Adrenal gland (tissue), 12 donors: ENCODE results near the gene SMC1B. TPM values are rescaled to one million over a fixed set of nuclear protein-coding genes. Genes with fewer than 3 reads are reported as not detected.

Experiments used
- DNase-seq, 7 donors: peaks; one replicate each; pipeline ENCODE4 v3.0.0-alpha.2; 2019 to 2020
- H3K27ac ChIP-seq, 5 donors: fragments of 200-600 bp; sonication (generic) in 4 of 5; 1 replicate in 3 of 5; 2 replicates in 2 of 5; pipeline versions ENCODE4 v1.5.1 to v1.8.0; 2016 to 2020; ENCODE audit warnings: mild to moderate bottlenecking in 1 of 5
- H3K27me3 ChIP-seq: fragments of 200-600 bp; 2 replicates; pipeline ENCODE4 v1.8.0; 2021
- H3K36me3 ChIP-seq, 2 donors: fragments of 200-600 bp; replicated peaks in 1 of 2; 1 replicate in 1 of 2; 2 replicates in 1 of 2; pipeline versions ENCODE4 v1.5.1 to v1.8.0; 2018 to 2022
- H3K4me1 ChIP-seq, 2 donors: fragments of 200-600 bp; replicated peaks in 1 of 2; 1 replicate in 1 of 2; 2 replicates in 1 of 2; pipeline versions ENCODE4 v1.5.1 to v1.8.0; 2018 to 2021
- H3K4me3 ChIP-seq, 4 donors: fragments of 200-600 bp; sonication (generic) in 3 of 4; one replicate each; pipeline ENCODE4 v1.5.1; 2016 to 2018
- H3K9me3 ChIP-seq, 3 donors: fragments of 200-600 bp; sonication (generic) in 1 of 3; replicated peaks in 1 of 3; 1 replicate in 2 of 3; 2 replicates in 1 of 3; pipeline versions ENCODE4 v1.5.1 to v1.8.0; 2016 to 2021
- POLR2A ChIP-seq, 2 donors: fragments of 450-650 bp; IDR thresholded peaks; one replicate each; pipeline ENCODE4 v1.6.1; 2017; ENCODE audit warnings: antibody characterized with exemption in 2 of 2, mild to moderate bottlenecking in 2 of 2, moderate library complexity in 1 of 2
- WGBS, 4 donors: extraction: QIAGEN DNeasy Blood & Tissue Kit in 2 of 4; methylation state at CpG; one replicate each; pipeline versions ENCODE4 v1.1.5 to v1.1.7; 2013 to 2017; 5-methylcytosine and 5-hydroxymethylcytosine counted together
- intact Hi-C, 2 donors: fragments of 100-400 bp; cut with DNase I; formaldehyde crosslinking; loops; one replicate each; pipeline versions ENCODE4 v1.14.1 to v1.15.0; 2022 to 2023
- polyA plus RNA-seq, 3 donors: library from polyadenylated mRNA; stranded (reverse); fragments of 200-250 nt in 2 of 3; fragments of 350-450 nt in 1 of 3; fragmentation: Illumina TruSeq in 1 of 3; extraction: RNeasy Lipid Tissue Mini Kit (QIAGEN cat#74804) in 1 of 3; gene quantifications; one replicate each; pipeline ENCODE4 v1.2.3, GENCODE V29; 2013 to 2014
- total RNA-seq, 9 donors: library from RNA; depleted of rRNA in 4 of 9; stranded (reverse); fragments of >200 nt in 4 of 9; fragments of 120-200 nt in 1 of 9; fragmentation: NEBNext Ultra II Directional in 1 of 9; extraction: Animal tissue kit (Norgen Biotek cat#: 25700) in 1 of 9; gene quantifications; one replicate each; pipeline versions ENCODE4 v1.1.0 to v1.2.4, GENCODE V29; 2013 to 2023
- TF ChIP-seq, protein P1 (sequence below), 6 experiments: fragments of 450-650 bp in 4 of 6; fragments of 200-600 bp in 2 of 6; sonication (generic) in 1 of 6; IDR thresholded peaks; 1 replicate in 5 of 6; 2 replicates in 1 of 6; pipeline versions ENCODE4 v1.5.1 to v1.8.0; 2016 to 2021; ENCODE audit warnings: antibody characterized with exemption in 6 of 6, mild to moderate bottlenecking in 2 of 6, moderate library complexity in 1 of 6
- donor health status: healthy with polysubstance abuse.
- donor health status: Bipolar disorder and iron deficiency.
- donor health status: DM: yes; HTN: yes; CAD: no.
- donor health status: DM: no; HTN: no; CAD: no.
- donor health status: DM: no; HTN: no; CAD: no.
- donor health status: DM: yes; HTN: yes; CAD: no.

SMC1B gene
- total and polyA plus RNA-seq, 12 donors, result 0.06 TPM; not detected in 11

DNA sequence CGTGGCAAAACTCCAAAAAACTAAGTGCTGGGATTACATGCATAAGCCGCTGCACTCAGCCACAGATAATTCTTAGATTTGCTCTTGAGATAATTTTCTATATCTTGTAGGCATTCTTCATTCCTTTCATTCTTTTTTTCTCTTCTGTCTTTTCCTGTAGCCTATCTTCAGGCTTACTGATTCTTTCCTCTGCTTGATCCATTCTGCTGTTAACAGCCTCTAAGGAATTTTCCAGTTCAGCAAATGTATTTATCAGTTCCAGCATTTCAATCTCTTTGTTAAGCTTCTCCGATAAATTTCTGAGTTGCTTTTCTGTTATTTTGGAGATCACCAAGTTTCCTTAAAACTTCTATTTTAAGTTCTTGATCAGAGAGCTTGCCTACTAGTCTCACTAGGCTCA lies 46.7 kb downstream of the SMC1B start:
- Histone ChIP-seq H3K9me3 (no peaks in the 10 kb centered on the region), H3K4me1 (no peaks in the 10 kb centered on the region), H3K27ac (no peak overlapping the region), H3K4me3 (no peak overlapping the region), H3K27me3 (peaks cover 11% of the 10 kb centered on the region), H3K36me3 (no peaks in the 10 kb centered on the region)
- no peak for DNase-seq
- no peak for TF ChIP-seq POLR2A (IDR thresholded peaks at IDR 0.05)
- TF ChIP-seq, protein P1, sequence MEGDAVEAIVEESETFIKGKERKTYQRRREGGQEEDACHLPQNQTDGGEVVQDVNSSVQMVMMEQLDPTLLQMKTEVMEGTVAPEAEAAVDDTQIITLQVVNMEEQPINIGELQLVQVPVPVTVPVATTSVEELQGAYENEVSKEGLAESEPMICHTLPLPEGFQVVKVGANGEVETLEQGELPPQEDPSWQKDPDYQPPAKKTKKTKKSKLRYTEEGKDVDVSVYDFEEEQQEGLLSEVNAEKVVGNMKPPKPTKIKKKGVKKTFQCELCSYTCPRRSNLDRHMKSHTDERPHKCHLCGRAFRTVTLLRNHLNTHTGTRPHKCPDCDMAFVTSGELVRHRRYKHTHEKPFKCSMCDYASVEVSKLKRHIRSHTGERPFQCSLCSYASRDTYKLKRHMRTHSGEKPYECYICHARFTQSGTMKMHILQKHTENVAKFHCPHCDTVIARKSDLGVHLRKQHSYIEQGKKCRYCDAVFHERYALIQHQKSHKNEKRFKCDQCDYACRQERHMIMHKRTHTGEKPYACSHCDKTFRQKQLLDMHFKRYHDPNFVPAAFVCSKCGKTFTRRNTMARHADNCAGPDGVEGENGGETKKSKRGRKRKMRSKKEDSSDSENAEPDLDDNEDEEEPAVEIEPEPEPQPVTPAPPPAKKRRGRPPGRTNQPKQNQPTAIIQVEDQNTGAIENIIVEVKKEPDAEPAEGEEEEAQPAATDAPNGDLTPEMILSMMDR (IDR thresholded peaks at IDR 0.05), result no peak
- WGBS, 4 donors, result 78 to 89% (median 85%) methylated on average over 3 of the region's 3 CpGs
- intact Hi-C loops, result no loop called here

DNA sequence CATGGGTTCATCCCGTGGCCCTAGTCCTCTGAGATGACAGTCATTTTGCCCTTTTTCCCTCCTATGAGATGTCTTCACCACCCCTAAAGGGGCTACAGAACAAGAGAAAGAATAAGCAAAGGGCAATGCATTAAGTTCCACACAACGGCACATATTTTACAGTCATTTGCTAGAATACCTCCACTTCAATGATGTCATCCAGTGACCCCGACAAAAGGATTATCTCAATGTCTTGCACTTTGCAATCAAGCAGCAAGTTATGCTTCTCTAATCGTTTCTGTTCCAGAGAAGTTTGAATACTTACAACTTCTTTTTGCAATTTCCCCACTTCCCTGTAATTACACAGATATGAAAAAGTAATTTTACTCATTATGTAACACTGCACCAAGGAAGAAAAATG lies 53.8 kb downstream of the SMC1B start:
- 61 to 75% (median 69%) methylated on average over 4 of the region's 4 CpGs for WGBS, 4 donors
- peaks cover 9% of the 10 kb centered on the region for H3K27me3 ChIP-seq
- TF ChIP-seq, protein P1 (IDR thresholded peaks at IDR 0.05), result no peak
- TF ChIP-seq POLR2A (IDR thresholded peaks at IDR 0.05), result no peak
- no peak for DNase-seq
- H3K27ac ChIP-seq, result no peak overlapping the region
- H3K4me1 ChIP-seq, result no peaks in the 10 kb centered on the region
- H3K4me3 ChIP-seq, result no peak overlapping the region
- no peaks in the 10 kb centered on the region for H3K36me3 ChIP-seq
- no peaks in the 10 kb centered on the region for H3K9me3 ChIP-seq
- intact Hi-C loops, result no loop called here

DNA sequence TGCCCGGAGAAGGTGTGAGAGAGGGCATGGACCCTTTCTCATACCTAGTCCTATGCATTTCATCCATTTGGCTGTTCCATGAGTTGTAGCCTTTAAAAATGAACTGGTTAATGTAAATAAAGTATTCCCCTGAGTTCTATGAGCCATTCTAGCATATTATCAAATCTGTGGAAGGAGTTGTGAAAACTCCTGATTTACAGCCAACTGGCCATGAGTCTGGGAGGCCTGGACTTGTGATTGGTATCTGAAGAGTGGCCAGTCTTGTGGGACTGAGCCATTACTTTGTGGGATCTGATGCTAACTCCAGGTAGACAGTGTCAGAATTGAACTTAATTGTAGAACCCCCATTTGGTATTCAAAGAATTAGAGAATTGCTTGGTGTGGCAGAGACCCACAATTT lies 55.3 kb downstream of the SMC1B start:
- Histone ChIP-seq H3K4me3 (no peak overlapping the region), H3K4me1 (no peaks in the 10 kb centered on the region), H3K27me3 (peaks cover 9% of the 10 kb centered on the region), H3K9me3 (no peaks in the 10 kb centered on the region), H3K27ac (no peak overlapping the region), H3K36me3 (no peaks in the 10 kb centered on the region)
- no peak for DNase-seq
- intact Hi-C loops, result no loop called here
- TF ChIP-seq, protein P1 (IDR thresholded peaks at IDR 0.05), result no peak
- TF ChIP-seq POLR2A (IDR thresholded peaks at IDR 0.05), result no peak
- 71 to 100% (median 97%) methylated on average over 1 of the region's 1 CpG for WGBS, 4 donors

DNA sequence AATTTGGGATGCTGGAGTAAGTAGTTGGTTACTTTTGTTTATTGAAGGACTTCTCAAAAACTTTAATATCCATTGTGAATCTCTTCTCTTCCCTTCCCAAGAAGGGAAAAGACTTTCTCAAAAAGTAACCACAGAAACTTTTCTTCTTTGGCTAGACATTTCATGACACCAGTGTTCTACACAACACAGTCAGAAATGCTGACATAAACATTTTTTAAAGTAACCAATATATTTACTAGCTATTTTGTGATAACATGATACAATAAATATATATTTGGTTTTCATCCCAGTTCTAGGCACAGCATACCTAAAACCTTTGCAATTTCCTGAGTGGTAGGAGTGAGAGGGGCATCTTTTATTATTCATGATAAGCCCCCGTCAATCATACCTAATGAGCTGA lies 55.9 kb downstream of the SMC1B start:
- no peak for DNase-seq
- Histone ChIP-seq H3K4me1 (no peaks in the 10 kb centered on the region), H3K4me3 (no peak overlapping the region), H3K27me3 (peaks cover 8% of the 10 kb centered on the region), H3K27ac (no peak overlapping the region), H3K9me3 (no peaks in the 10 kb centered on the region), H3K36me3 (no peaks in the 10 kb centered on the region)
- intact Hi-C loops, result no loop called here
- TF ChIP-seq, protein P1 (IDR thresholded peaks at IDR 0.05), result no peak
- TF ChIP-seq POLR2A (IDR thresholded peaks at IDR 0.05), result no peak
- 95 to 100% (median 98%) methylated on average over 1 of the region's 1 CpG for WGBS, 4 donors
